ENCODE results near the gene DENND4A.
"Not testable (repeated sequence)": the region's sequence is repeated elsewhere in the genome, so short reads cannot be mapped to it uniquely, and the experiment has no call there.

DENND4A gene

GRCh38 chr15:65787260-65787659 is 4.8 kb downstream of the DENND4A start:
- no peak for DNase-seq

GRCh38 chr15:65785151-65785550 is 6.9 kb downstream of the DENND4A start:
- DNase-seq = no peak

GRCh38 chr15:65783872-65784271 is 8.2 kb downstream of the DENND4A start:
- no peak for DNase-seq

- no peak for DNase-seq
Observed at GRCh38 chr15:65782096-65782495, 10.0 kb downstream of the DENND4A start.

GRCh38 chr15:65778701-65779100 is 13.4 kb downstream of the DENND4A start:
- DNase-seq = not testable (repeated sequence)

- DNase-seq = no peak
Observed at GRCh38 chr15:65778269-65778668, 13.8 kb downstream of the DENND4A start.

GRCh38 chr15:65777843-65778242 is 14.2 kb downstream of the DENND4A start:
- DNase-seq = no peak

GRCh38 chr15:65777053-65777452 is 15.0 kb downstream of the DENND4A start:
- DNase-seq = no peak

- DNase-seq = no peak
Observed at GRCh38 chr15:65773386-65774111, 18.5 kb downstream of the DENND4A start.

GRCh38 chr15:65772930-65773329 is 19.2 kb downstream of the DENND4A start:
- no peak for DNase-seq

- no peak for DNase-seq
Observed at GRCh38 chr15:65771870-65772269, 20.2 kb downstream of the DENND4A start.

GRCh38 chr15:65769482-65769881 is 22.6 kb downstream of the DENND4A start:
- DNase-seq = no peak

- no peak for DNase-seq
Observed at GRCh38 chr15:65767895-65768294, 24.2 kb downstream of the DENND4A start.

- no peak for DNase-seq
Observed at GRCh38 chr15:65767264-65767595, 24.9 kb downstream of the DENND4A start.

- no peak for DNase-seq
Observed at GRCh38 chr15:65766422-65767263, 25.4 kb downstream of the DENND4A start.

- no peak for DNase-seq
Observed at GRCh38 chr15:65765106-65765505, 27.0 kb downstream of the DENND4A start.

- DNase-seq = no peak
Observed at GRCh38 chr15:65762914-65763787, 28.9 kb downstream of the DENND4A start.

GRCh38 chr15:65762399-65762798 is 29.7 kb downstream of the DENND4A start:
- DNase-seq = no peak

- no peak for DNase-seq
Observed at GRCh38 chr15:65761210-65761926, 30.7 kb downstream of the DENND4A start.

GRCh38 chr15:65759441-65759840 is 32.7 kb downstream of the DENND4A start:
- DNase-seq = no peak

GRCh38 chr15:65758242-65758641 is 33.9 kb downstream of the DENND4A start:
- DNase-seq = no peak

GRCh38 chr15:65757256-65757655 is 34.8 kb downstream of the DENND4A start:
- DNase-seq = no peak

Measured in C1 segment of cervical spinal cord (tissue), 14 donors.